Measurements from ENCODE around the gene DDIT3. TPM values are rescaled to one million over a fixed set of nuclear protein-coding genes. Genes with fewer than 3 reads are reported as not detected.

Gene DDIT3
- total and polyA plus RNA-seq, 2 of the 8 experiments (the other 6 are each of a cell fraction or from before 2014, with no cell fraction given): 4.9 to 5.7 TPM

DNA sequence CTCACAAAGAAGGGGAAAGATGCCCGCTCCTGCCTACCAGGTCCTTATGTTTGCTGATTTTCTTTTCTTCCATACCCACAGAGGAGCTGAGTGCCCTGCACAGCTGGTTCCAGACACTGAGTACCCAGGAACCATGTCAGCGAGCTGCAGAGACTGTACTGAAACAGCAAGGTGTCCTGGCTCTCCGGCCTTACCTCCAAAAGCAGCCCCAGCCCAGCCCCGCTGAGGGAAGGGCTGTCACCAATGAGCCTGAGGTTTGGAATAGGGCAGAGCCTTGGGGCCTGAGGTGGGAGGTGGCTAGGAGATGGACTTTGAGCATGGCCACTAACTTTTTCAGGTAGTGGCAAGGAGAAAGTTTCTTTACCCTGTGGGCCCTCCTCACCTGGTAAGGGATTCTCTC is 30.2 kb downstream of the DDIT3 start (continued):
- TF ChIP-seq CHD7 (IDR thresholded peaks at IDR 0.05; ENCODE audit: insufficient replicate concordance, low read length): no peak
- TF ChIP-seq CEBPB (IDR thresholded peaks at IDR 0.05; ENCODE audit: low read depth, low read length): no peak
- TF ChIP-seq EZH2 (IDR thresholded peaks at IDR 0.05; ENCODE audit: low read depth, low read length, severe bottlenecking): no peak
- TF ChIP-seq TCF12 (IDR thresholded peaks at IDR 0.05; ENCODE audit: low read depth, low read length): no peak
- no peak for TF ChIP-seq FOSL1 (IDR thresholded peaks at IDR 0.05; ENCODE audit: insufficient read depth, low read depth, low read length)
- TF ChIP-seq TAF1 (IDR thresholded peaks at IDR 0.05; ENCODE audit: low read depth, low read length): no peak
- no peak for TF ChIP-seq SIRT6 (IDR thresholded peaks at IDR 0.05; ENCODE audit: low read length)
- no peak for TF ChIP-seq KDM4A (IDR thresholded peaks at IDR 0.05; ENCODE audit: low read depth, low read length, severe bottlenecking)
- no peak for TF ChIP-seq EP300 (IDR thresholded peaks at IDR 0.05; ENCODE audit: borderline replicate concordance in 1 of 2, low read depth in 2 of 2, low read length in 2 of 2)
- no peak for TF ChIP-seq RNF2 (IDR thresholded peaks at IDR 0.05; ENCODE audit: borderline replicate concordance, low read depth, low read length, missing control alignments, poor library complexity, severe bottlenecking)

Data from H1 (cell line).